Muscle of leg (tissue), 11 donors: ENCODE results near the gene LAG3. TPM values are rescaled to one million over a fixed set of nuclear protein-coding genes. Genes with fewer than 3 reads are reported as not detected.

Experiments
- DNase-seq: peaks from one replicate; pipeline ENCODE4 v3.0.0; 2013
- H3K27ac ChIP-seq: one replicate; pipeline ENCODE4 v1.5.1; 2013; ENCODE audit warnings: mild to moderate bottlenecking, low read length, control low read depth
- H3K27me3 ChIP-seq: one replicate; pipeline ENCODE4 v1.6.1; 2013; ENCODE audit warnings: low read length; ENCODE audit not compliant: control insufficient read depth, insufficient read depth
- H3K36me3 ChIP-seq: one replicate; pipeline ENCODE4 v1.6.1; 2013; ENCODE audit warnings: low read length; ENCODE audit not compliant: control insufficient read depth, insufficient read depth
- H3K4me1 ChIP-seq: one replicate; pipeline ENCODE4 v1.6.1; 2013; ENCODE audit warnings: low read length; ENCODE audit not compliant: control insufficient read depth, insufficient read depth
- H3K4me3 ChIP-seq: one replicate; pipeline ENCODE4 v1.5.1; 2013; ENCODE audit warnings: low read length, control low read depth
- H3K9me3 ChIP-seq: replicated peaks from 2 replicates; pipeline ENCODE4 v1.6.1; 2013; ENCODE audit warnings: low read depth, low read length; ENCODE audit not compliant: control insufficient read depth
- WGBS: methylation state at CpG from one replicate; pipeline ENCODE4 v1.1.5; 2013; ENCODE audit warnings: missing lambda C conversion rate; ENCODE audit not compliant: insufficient coverage; 5-methylcytosine and 5-hydroxymethylcytosine counted together
- polyA plus RNA-seq, 8 donors: library from polyadenylated mRNA; unstranded; fragments of 120-200 nt; gene quantifications; one replicate each; pipeline versions ENCODE4 v1.2.1 to v1.2.3, GENCODE V29; 2013; ENCODE audit warnings: inconsistent platforms in 1 of 8, low replicate concordance in 1 of 8; ENCODE audit not compliant: insufficient read length in 8 of 8, insufficient read depth in 1 of 8
- total RNA-seq: library from RNA; stranded (reverse); fragments of 120-200 nt; gene quantifications from one replicate; pipeline ENCODE4 v1.2.4, GENCODE V29; 2013

The LAG3 gene
- total and polyA plus RNA-seq, 9 donors, result 0.18 to 1.2 (median 0.67) TPM

GRCh38 chr12:6788972-6789924 is 16.9 kb downstream of the LAG3 start, which contains the start of gene CD4:
Gene CD4 (plus strand): TSS chr12:6789528. CDS start chr12:6800139, 10,611 bp downstream.
- Histone ChIP-seq H3K36me3 (no peaks in the 10 kb centered on the region), H3K4me1 (peaks cover 18% of the 10 kb centered on the region), H3K27ac (peak within 1 kb of the TSS; percentile 42), H3K4me3 (peak within 1 kb of the TSS; percentile 28), H3K27me3 (no peaks in the 10 kb centered on the region), H3K9me3 (no peaks in the 10 kb centered on the region)
- WGBS, result 62% methylated on average over 14 of the region's 18 CpGs
- peak; percentile 81 for DNase-seq

DNA sequence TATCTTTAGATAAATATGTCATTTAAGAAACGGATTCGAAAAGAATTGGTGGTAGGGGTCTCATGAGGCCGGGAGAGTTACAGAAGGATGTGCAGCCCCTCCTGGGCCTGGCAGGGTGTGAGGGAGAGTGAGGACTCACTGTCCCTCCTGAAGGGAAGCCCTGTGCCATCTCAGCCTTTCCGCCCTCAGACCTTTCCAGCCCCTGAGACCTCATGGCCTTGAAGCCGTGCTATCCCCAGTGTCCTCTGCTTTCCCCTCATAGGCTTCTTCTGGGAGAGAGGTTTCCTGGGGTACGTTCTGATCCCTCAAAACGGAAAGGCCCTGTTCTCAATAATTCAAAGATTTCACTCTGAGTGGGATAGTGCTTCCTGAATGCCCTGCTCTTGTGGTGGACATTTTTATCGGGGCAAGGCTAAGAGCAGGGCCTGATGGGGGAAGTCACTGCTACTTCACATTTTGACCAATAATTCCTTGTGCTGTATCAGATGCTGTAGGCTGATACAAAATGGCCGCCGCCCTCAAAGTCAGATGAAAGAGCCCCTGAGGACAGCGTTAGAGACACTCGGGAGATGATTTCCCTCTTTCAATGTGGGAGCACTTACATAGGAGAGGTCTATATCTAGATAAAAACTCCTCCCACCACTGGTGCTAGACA is 18.3 kb downstream of the LAG3 start:
- H3K4me3 ChIP-seq, result no peak overlapping the region
- H3K4me1 ChIP-seq, result peaks cover 18% of the 10 kb centered on the region
- no peaks in the 10 kb centered on the region for H3K27me3 ChIP-seq
- H3K27ac ChIP-seq, result no peak overlapping the region
- 80% methylated on average over 2 of the region's 12 CpGs for WGBS
- H3K36me3 ChIP-seq, result no peaks in the 10 kb centered on the region
- DNase-seq, result no peak
- no peaks in the 10 kb centered on the region for H3K9me3 ChIP-seq

- 92% methylated on average over 6 of the region's 13 CpGs for WGBS
- no peak for DNase-seq
- Histone ChIP-seq H3K27ac (peak overlapping the region; percentile 47), H3K4me3 (no peak overlapping the region), H3K27me3 (peaks cover 3% of the 10 kb centered on the region), H3K4me1 (peaks cover 18% of the 10 kb centered on the region), H3K9me3 (no peaks in the 10 kb centered on the region), H3K36me3 (no peaks in the 10 kb centered on the region)
These were observed 19.7 kb downstream of the LAG3 start for GRCh38 chr12:6791931-6792520.

DNA sequence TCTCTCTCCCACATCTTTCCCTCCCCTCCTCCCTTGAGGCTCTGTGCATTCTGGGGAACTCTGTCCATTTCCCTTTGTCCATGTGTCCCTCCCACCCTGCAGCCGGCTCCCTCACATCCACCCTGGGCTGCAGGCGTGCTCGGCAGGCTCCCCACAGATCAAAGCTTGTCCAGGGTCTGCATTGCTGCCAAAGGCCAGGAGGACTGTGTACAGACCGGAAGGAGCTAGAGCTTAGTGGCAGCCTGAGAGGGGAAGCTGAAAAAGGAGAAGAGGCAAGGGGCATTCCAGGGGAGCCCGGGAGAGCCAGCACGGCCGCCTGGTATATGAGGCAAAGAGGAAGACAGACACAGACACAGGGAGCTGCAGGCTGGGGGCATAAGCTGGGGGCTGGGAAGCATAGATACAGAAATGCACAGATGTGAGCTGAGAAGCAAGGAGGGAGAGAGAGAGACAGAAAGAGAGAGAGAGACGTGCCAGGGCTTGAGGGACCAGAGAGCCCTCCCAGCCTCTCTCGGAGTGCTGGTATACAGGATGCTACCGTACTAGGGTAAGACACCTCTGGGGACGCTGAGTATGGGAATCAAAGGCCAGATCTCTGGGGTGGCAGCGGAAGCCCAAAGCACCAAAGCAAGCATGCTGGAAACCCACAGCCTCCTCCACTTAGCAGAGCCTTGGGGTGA is 20.3 kb downstream of the LAG3 start:
- Histone ChIP-seq H3K36me3 (no peaks in the 10 kb centered on the region), H3K4me1 (peaks cover 18% of the 10 kb centered on the region), H3K9me3 (no peaks in the 10 kb centered on the region), H3K27me3 (peaks cover 3% of the 10 kb centered on the region), H3K4me3 (no peak overlapping the region), H3K27ac (peak overlapping the region; percentile 47)
- DNase-seq, result peak; percentile 72
- 7% methylated on average over 11 of the region's 12 CpGs for WGBS

DNA sequence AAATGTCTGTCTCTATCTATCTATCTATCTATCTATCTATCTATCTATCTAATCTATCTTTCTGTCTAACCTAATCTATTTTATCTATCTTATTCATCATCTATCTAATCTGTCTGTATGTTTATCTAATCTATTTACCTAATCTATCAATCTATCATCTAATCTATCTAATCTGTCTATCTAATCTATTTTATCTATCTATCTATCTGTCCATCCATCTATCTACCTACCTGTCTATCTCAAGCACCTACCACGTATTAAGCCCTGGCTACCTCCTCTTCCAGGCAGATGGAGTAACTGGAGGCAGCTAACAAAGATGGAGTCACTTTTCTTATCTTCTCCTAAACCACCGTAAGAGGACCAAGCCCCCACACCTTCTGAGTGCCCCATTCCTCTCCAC is 22.8 kb downstream of the LAG3 start:
- Histone ChIP-seq H3K9me3 (no peaks in the 10 kb centered on the region), H3K4me3 (no peak overlapping the region), H3K4me1 (peaks cover 14% of the 10 kb centered on the region), H3K36me3 (no peaks in the 10 kb centered on the region), H3K27me3 (peaks cover 3% of the 10 kb centered on the region), H3K27ac (no peak overlapping the region)
- WGBS, result no CpG with 5 or more reads among the region's 2 CpGs
- no peak for DNase-seq

GRCh38 chr12:6796576-6796975 is 24.3 kb downstream of the LAG3 start:
- WGBS, result 100% methylated on average over 3 of the region's 4 CpGs
- no peak overlapping the region for H3K4me3 ChIP-seq
- H3K36me3 ChIP-seq, result no peaks in the 10 kb centered on the region
- H3K27ac ChIP-seq, result no peak overlapping the region
- H3K9me3 ChIP-seq, result no peaks in the 10 kb centered on the region
- peaks cover 14% of the 10 kb centered on the region for H3K4me1 ChIP-seq
- no peak for DNase-seq
- peaks cover 3% of the 10 kb centered on the region for H3K27me3 ChIP-seq

DNA sequence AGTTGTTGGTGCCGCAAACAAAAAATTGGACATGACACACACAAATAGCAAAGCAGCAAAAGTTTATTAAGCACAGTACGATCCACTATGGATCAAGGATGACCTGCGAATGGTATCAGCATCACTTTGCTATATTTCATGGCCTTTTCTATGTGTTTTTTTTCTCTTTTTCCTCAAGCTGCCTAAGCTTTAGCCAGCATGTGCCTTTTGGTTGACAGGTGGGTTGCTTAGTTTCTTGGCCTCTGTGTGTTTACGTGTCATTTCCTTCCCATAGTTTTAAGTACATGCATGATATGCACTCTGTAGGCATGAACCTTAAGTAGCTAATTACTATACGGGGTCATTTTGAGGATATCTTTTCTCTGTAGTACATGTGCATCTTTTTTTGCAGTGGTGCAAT is 26.8 kb downstream of the LAG3 start:
- WGBS, result 83% methylated on average over 2 of the region's 5 CpGs
- Histone ChIP-seq H3K36me3 (no peaks in the 10 kb centered on the region), H3K4me3 (no peak overlapping the region), H3K9me3 (no peaks in the 10 kb centered on the region), H3K27me3 (peaks cover 3% of the 10 kb centered on the region), H3K4me1 (no peaks in the 10 kb centered on the region), H3K27ac (no peak overlapping the region)
- DNase-seq, result no peak

- no peak for DNase-seq
- Histone ChIP-seq H3K4me1 (no peaks in the 10 kb centered on the region), H3K27ac (no peak overlapping the region), H3K4me3 (no peak overlapping the region), H3K36me3 (no peaks in the 10 kb centered on the region), H3K27me3 (peaks cover 2% of the 10 kb centered on the region), H3K9me3 (no peaks in the 10 kb centered on the region)
- WGBS, result no CpG with 5 or more reads among the region's 1 CpG
These were observed 34.9 kb downstream of the LAG3 start for GRCh38 chr12:6807170-6807569.

DNA sequence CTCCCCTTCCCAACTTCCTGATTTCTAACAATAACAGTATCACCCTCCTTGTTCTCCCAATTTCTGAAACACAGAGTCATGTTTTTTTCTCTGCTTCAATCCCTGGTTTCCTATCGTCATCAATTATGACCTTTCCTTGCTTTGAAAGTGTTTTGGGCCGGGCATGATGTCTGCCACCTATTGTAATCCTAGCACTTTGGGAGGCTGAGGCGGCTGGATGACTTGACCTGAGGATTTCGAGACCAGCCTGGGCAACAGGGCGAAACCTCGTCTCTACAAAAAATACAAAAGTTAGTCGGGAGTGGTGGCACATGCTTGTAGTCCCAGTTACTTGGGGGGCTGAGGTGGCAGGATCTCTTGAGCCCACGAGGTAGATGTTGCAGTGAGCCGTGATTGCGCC is 36.7 kb downstream of the LAG3 start:
- no peaks in the 10 kb centered on the region for H3K9me3 ChIP-seq
- DNase-seq, result no peak
- H3K36me3 ChIP-seq, result no peaks in the 10 kb centered on the region
- H3K4me3 ChIP-seq, result no peak overlapping the region
- H3K4me1 ChIP-seq, result no peaks in the 10 kb centered on the region
- H3K27me3 ChIP-seq, result peaks cover 2% of the 10 kb centered on the region
- H3K27ac ChIP-seq, result no peak overlapping the region
- WGBS, result 75% methylated on average over 10 of the region's 10 CpGs
